HK-2 (cell line): Measurements from ENCODE around the gene SIVA1.

Source experiments
- DNase-seq: peaks from one replicate; pipeline ENCODE4 v3.0.0-alpha.2; 2018; ENCODE audit not compliant: unreplicated experiment

Gene SIVA1

DNA sequence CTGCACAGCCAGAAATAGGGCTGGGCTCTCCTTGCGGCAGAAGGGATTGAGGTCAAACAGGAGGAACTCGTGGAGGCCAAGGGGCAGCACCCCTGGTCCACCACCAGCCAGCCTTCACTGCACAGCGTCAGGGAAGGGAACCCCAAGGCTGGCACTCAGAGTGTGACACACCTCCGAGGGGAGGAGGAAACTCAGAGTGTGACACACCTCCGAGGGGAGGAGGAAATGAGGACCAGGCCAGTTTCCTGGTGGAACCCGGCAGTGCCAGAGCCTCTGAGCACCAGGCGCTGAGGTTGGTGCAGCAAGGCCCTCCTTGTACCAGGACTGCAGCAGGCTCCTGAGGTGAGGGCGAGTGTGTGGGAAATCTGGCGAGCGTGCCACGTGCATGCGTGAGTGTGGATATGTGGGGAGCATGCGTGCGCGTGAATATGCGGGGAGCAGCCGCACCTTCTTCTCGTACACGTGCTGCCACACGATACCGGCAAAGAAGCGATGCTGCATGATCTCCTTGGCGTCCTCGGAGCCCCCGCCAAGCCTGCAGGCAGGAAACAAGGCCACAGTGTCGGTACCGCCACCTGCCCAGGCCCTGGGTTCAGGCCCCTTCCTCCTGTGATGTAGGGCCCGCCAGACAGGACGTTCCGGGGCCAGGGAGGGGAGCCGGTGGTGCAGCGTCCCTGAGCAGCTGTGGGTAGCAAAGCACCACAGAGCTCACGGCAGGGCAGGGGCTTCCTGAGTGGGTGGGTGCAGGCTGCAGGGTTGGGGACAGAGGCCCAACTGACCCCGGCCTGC lies 19.2 kb downstream of the SIVA1 start:
- no peak for DNase-seq

DNA sequence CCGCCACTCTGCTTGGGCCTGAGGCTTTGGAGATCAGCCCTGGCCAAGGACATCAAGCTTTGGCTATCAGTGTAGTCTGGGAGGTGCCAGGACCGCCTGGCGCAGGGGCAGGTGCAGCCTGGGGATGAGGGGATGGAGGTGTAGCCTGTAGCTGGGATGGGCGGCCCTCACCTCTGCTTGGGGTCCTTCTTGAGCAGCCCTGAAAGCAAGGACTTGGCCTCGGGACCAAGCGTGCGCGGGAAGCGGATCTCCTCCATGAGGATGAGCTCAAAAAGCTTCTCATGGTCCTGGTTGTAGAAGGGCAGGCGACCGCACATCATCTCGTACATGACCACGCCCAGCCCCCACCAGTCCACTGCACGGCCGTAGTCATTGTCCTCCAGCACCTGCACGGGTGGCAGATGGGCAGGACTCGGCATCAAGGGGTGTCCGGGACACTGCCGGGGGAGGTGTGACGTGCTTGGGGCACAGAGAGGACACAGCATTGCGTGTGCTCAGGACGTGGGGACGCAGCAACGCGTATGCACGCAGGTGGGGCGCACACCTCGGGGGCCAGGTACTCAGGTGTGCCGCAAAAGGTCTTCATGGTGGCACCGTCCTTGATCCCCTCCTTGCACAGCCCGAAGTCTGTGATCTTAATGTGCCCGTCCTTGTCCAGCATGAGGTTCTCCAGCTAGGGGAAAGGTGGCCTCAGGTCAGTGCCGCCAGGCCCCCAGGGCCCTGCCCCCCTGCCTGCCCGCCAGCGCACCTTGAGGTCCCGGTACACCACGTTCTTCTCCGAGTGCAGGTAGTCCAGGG lies 20.0 kb downstream of the SIVA1 start:
- DNase-seq, result no peak

DNA sequence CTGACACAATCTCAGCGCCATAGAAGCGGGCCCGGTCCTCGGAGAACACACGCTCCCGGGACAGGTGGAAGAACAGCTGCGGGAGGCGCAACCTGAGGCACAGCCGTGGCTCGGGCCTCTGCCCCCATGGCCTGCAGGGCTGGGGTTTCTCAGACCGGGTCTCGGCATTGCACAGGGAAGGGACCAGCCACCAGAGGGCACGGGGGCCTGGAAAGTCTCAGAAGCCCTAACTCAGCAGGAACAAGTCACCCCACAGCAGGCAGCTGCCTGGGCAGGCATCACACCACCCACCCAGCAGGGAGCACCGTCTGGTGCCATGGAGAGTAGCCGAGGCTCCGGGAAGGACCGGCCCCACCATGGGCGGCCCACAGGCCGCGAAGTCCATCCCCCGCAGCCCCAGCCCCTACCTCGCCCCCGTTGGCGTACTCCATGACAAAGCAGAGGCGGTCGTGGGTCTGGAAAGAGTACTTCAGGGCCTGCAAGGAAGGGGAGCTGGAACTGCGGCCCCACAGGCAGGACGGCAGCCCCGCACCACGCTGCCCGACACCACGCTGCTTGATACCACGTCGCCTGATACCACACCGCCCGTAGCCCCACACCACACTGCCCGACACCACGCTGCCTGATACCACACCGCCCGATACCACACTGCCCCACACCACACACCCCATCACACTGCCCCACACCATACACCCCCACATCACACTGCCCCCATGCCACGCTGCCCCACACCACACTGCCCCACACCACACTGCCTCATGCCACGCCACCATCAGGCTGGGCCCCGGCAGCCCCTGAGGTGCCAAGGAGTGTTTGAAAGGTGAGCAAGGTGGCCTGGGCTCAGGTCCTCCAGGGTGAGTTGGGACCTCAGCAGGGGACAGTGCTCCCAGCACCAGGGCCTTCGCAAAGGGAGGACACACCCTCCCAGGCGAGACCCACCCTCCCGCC lies 20.8 kb downstream of the SIVA1 start:
- no peak for DNase-seq

DNA sequence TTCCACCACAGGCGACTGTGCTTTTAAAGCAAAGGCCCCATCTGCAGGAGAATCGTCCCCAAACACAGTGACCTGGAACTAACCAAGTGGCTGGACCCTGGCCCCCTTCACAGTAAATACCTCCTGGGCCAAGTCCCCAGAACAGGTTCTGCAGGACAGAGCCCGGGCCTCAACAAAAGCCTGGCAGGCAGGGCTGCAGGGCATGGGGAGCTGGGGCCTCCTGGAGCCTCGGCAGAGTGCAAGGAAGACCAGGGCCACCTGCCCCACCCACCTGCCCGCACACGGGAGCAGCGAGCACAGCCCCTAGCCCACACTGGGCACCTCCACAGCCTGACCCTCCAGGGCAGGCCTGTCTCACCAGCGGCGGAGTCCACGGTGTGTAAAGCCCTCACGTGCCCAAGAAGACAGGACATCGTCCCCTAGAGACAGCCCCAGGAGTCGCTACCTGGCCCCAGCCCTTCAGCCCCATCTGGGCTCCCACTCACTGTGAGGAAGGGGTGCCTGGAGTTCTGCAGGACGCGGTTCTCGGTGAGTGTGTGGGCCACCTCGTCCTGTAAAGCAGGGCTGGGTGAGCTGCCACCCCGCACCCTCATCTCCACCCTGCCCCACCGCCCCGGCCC lies 21.6 kb downstream of the SIVA1 start:
- DNase-seq, result no peak

DNA sequence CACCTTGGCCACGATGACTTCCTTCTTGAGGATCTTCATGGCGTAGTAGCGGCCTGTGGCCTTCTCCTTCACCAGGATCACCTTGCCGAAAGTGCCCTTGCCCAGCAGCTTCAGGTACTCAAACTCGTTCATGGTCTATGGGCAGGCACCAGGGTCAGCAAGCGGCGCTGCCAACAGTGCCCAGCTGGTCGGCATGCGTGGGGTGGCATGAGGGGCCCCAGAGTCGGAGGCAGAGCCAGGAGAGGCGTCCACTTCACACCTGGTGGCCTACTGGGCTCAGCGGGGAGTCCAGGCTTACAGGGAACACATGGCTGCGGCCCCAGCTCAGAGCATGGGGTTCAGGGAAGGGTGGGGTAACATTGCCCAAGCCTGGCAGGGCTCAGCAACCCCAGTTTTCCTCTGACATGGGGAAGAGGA lies 22.1 kb downstream of the SIVA1 start:
- no peak for DNase-seq

DNA sequence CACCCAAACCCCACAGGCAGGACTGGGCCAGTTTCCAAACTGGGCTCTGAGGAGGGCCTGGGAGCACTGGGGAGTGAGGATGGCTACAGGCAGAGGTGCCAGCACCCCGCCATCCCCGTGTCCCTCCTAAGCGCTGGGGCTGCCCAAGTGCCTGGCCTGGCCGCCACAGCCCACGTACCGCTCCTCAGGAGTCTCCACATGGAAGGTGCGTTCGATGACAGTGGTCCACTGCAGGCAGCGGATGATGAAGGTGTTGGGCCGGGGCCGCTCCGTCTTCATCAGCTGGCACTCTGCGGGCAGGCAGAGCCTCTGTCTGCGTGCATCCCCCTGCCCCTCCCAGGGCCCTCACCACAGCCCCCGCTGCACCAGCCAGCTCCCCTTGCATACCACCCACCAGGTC lies 23.5 kb downstream of the SIVA1 start:
- DNase-seq, result no peak

DNA sequence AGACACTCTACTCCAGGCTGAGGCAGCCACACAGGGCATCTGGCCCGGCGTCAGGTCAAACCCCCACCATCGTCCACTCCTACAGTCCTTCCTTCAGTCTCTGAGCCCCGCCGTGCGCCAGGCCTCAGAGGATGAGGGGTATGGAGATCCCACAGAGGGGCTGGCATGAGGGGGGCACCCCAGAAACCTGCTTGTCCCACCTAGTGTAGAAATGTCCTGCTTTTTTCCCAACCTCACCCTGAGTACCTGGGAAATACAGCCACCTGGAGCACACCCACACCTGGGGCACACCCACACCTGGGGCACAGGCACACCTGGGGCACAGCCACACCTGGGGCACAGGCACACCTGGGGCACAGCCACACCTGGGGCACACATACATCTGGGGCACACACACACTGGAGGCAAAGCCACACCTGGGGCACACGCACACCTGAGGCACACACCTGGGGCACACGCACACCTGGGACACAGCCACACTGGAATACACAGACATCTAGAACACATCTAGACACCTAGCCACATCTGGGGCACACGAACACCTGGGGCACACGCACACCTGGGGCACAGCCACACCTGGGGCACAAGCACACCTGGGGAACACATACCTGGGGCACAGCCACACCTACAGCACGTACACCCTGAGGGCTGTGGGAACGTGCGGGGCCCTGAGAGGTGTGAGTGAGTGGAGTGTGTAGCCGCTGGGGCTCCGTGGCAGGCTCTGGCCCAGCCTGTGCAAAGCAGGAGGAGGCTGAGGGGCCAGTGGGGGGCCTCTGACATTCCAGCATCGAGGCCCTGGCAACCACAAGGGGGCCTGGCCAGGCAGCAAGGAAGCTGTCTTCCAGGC lies 24.2 kb downstream of the SIVA1 start:
- DNase-seq, result no peak

DNA sequence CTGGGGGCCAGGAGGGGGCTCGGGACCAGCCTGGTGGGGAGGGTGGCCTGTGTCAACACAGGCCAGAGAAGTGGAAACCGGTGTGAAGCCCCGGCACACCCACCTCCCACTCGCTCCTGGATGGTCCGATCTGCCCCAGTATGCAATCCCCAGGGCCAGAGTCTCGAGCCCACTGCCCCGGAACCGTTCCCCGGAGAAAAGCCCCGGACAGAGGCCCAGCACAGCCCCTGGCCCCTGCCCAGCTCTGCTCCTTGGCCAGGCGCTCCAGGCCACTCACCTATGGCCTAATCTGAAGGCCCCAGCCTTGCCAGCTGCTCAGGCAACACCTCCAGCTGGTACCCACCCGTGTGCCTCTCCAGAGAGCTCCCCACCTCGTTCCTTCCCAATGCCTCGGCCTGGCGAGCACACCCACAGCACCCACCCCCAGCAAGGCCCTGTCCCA lies 24.9 kb downstream of the SIVA1 start:
- no peak for DNase-seq

DNA sequence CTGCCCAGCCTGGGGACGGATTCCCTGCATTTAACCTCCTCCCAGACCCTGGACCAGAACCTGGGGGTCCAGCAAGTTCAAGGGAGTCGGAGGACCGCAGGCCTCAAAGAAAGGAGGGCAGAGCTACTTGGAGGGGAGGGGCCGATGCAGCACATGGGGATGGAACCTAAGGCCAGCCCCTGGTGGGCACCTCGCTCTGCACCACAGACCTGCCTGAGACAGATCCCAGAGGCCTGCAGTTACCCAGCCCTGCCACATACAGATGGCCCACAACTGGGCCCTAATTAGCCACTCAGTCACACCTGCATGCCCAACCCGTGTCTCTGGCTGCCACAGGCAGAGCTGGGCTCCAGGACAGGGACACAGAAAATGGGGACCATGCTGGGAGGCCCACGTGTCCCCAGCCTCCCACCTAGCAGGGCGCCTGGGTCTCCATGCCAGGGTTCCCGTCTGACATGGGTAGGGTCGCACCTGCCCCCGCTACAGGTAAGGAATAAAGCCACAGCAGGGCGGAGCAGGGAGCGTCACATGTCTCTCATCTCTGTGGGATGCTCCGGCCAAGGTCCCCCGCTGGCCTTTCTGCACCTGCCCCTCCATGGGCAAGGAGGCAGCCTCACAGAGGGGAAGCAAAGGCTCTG lies 25.9 kb downstream of the SIVA1 start:
- no peak for DNase-seq

DNA sequence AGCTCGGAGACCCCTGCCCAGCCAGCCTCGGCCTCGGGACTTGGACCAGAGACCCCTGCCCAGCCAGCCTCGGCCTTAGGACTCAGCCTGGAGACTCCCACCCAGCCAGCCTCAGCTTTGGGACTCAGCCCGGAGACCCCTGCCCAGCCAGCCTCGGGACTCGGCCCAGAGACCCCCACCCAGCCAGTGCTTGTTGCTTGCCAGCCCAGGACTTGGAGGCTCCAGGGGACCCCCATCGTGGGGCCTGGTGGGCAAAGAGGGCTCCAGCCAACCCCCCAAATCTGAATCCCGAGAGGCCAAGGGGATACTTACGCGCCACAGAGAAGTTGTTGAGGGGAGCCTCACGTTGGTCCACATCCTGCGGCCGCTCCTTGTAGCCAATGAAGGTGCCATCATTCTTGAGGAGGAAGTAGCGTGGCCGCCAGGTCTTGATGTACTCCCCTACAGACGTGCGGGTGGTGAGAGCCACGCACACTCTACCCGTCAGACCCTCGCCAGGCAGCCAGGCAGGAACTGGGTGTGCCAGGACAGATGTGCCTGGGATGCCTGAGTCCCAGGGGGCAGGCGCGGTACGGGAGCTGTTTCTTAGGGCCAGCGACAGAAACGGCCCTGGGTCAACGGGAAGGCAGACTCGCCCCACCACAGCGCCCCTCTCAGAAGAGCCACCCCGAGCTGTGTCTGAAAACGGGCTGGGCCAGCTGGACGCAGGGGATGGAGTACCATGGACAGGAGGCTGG lies 27.0 kb downstream of the SIVA1 start:
- no peak for DNase-seq

DNA sequence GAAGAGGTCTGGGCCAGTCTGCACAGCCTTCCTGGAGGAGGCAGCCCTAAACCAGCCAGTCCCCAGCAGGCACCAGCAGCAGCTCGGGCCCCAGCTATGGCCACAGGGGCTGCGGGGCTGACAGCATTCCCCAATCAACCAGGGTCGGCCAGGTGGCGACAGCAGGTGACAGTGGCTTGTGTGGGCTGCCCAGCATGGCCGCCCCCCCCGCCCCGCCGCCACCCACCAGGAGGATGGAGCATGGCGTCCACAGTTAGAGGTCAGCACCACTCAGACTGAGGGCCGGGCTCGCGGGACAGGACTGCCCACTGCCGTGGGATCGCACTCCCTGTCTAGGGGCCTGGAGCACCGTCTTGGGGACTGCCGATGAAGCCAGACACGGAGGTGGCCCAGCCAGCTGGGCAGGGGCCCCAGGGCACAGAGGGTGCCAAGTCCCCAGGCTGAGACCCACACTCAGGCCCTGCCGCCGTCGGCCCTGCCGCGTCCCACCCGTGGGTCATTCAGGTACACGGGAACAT lies 27.6 kb downstream of the SIVA1 start:
- no peak for DNase-seq

DNA sequence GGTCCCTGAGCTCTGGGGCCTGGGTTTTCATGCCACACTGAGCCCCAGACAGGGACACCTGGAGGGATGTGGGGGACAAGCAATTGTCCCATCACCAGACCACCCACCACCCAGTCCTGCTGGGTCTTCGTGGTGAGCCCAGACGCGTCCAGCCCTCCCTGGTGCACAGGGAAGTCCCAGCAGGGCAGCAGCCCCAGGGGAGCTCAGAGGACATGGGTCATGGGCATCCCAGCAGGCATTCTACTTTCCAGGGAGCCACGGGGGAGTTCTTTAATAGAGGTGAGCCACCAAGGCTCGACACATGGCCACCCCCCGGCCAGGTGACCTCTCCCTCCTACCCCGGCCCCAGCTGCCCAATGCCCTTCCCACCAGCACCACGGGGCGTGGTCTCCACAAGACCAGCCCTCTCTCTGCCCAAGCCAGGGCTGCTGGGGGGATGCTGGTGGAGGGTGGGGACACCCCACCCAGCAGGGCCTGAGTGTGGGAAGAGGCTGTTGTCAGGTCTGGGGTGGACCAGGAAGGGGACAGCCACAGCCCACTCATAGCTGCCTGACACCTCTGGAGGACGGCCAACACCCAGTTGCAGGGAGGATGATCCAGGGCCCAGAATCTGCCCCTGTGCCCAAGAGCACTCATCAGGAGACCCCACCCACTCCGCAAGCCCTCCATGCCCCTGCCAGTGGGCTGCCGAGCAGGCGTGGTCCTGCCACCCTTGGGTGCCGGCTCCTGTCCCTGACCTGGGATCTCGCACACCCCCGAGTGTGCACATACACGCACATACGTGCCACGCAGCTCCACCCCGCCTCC lies 28.5 kb downstream of the SIVA1 start:
- no peak for DNase-seq

DNA sequence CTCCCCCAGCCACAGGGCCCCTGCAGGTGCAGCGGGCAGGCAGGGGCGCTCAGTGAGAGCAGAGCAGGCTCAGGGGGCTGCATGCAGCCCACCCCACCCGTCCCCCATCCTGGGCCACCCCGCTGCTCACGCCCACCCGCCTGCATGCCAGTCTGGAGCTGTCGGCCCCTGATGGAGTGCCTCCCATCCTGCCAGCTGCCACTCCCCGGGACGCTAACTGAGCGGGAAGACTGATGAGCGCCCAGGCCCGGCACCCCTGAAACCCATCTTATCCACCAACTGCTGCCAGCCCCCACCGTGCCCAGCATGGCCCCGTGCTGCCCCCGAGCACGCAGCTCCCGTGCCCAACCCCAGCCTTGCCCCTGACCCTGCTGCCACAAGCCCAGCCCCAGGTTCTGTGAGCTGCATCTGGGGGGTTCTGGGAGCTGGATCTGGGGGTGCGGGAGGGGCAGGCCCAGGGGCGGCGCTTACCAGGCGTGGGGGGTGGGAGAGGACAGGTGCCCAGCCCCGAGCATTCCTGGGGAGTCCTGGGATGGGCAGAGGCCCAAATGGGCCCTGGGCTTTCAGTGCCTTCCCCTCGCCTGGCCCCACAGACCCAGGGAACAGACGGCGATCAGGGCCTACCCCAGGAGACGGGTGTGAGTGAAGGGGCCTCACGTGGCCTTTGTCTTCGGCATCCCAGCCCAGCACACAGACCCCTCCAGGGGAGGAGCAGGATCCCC lies 29.3 kb downstream of the SIVA1 start:
- no peak for DNase-seq

DNA sequence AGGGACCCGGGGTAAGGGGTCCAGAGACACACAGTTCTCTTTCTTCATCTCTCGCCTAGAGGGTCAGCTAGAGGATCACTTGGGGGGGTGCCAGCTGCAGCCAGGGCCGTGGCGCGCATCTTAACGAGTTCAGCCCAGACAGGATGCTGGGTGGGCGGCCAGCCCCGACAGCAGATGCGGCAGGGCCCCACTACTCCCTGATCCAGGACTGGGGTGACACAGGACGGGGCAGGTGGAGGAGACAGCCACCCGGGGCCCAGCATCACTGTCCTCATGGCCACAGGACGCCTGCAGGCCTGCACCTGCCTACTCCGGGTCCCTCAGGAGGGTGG lies 29.8 kb downstream of the SIVA1 start:
- DNase-seq, result no peak

DNA sequence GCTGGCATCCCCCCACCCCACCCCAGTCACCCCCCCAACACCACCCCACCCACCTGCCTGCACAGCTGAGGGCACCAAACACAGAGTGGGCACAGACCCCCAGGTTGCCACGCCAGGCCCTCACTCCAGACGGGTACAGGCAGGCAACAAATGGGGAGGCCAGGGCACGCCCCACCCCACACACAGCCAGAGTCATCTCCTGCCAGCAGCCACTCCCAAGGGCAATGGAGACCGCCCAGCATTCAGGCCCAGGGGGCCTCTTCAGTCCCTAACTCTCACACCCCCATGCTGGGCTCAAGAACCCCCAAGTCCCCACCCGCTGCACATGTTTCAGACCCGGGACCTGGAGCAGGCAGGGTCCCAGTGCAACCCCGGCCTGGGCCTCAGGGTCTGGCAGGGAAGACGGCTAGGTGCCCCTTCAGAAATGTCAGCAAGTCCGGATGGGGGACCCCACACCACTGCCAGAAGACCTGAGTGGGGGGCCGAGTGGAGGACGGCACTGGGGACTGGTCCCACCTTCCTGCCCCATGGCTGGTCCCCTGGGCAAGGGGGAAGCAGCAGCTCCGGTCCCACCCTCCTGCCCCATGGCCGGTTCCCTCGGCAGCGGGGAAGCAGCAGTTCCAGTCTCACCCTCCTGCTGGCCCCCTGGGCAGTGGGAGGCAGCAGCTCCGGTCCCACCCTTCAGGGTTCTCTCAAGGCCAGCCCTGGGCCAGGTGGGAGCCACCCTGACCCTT lies 30.7 kb downstream of the SIVA1 start:
- no peak for DNase-seq

DNA sequence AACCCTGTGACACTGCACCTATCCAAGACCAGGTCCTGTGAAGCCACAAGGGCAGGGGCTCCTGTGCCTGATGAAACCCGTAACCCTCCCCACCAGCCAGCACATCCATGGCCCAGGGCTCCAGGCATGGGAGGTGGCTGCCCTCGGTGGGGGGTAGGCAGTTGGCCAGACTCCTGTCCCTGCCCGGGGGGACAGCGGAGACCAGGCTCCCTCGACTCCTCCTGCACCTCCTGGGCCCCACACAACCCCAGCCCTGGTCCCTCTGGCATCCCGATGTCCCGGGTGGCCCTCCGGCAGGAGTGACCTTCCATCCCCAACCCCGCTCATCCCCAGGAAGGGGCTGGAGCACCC lies 31.2 kb downstream of the SIVA1 start:
- DNase-seq, result no peak
